ENCODE measurements around the gene REEP1. TPM values are rescaled to one million over a fixed set of nuclear protein-coding genes. Genes with fewer than 3 reads are reported as not detected.

REEP1 gene
- total and polyA plus RNA-seq, 2 of the 4 experiments (the other 2 are of a cell fraction): under 0.01 to 0.03 TPM

DNA sequence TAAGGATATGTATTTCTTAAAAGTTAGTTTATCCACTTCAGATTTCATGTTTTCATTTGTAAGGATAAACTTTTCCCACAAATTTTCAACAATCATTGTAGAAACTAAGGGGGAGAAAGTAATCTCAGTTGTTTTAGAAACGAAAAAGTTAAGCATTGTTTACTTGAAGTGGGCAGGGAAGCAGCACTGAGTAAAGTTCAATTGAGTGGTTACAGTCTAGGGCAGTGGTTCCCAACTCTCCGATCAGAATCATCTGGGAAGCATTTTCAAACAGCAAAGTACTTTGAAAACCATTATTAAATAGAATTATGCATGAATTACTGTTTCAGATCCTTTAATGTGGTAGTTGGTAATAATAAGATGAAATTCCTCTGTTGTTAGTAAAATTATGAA, 125.6 kb downstream of the REEP1 start:
- Histone ChIP-seq H3K14ac (replicated peaks; ENCODE audit: low read depth, low read length) (no peak overlapping the region), H3K4me1 (ENCODE audit: control insufficient read depth, insufficient read depth, low read length) (no peaks in the 10 kb centered on the region; the same call in 1 of the 2 replicates), H3K18ac (ENCODE audit: low read depth, low read length) (no peak overlapping the region), H3K27ac (ENCODE audit: insufficient read depth, low read length) (no peak overlapping the region), H3K4me2 (ENCODE audit: low read depth, low read length) (no peak overlapping the region), H3K4ac (ENCODE audit: low read depth, low read length) (no peak overlapping the region), H3K23ac (ENCODE audit: low read depth, low read length) (no peak overlapping the region), H3K79me1 (ENCODE audit: low read depth in 1 of 2, low read length in 2 of 2) (no peaks in the 10 kb centered on the region; a peak in 1 of 4 replicates), H4K5ac (ENCODE audit: low read depth, low read length) (no peak overlapping the region), H3K9me1 (ENCODE audit: insufficient read depth, low read length) (no peaks in the 10 kb centered on the region), H2BK20ac (ENCODE audit: low read depth, low read length) (no peak overlapping the region), H3K4me3 (ENCODE audit: insufficient read depth, low read depth, low read length) (no peak overlapping the region), H3K27me3 (ENCODE audit: control insufficient read depth, insufficient read depth, low read length) (no peaks in the 10 kb centered on the region), H4K20me1 (ENCODE audit: insufficient read depth, low read length) (no peaks in the 10 kb centered on the region), H2BK5ac (ENCODE audit: low read depth, low read length, poor library complexity, severe bottlenecking) (no peak overlapping the region), H3K9me3 (ENCODE audit: control insufficient read depth, insufficient read depth, low read length) (no peaks in the 10 kb centered on the region), H2BK15ac (ENCODE audit: low read depth, low read length) (no peak overlapping the region), H3K9ac (ENCODE audit: low read depth, low read length) (no peak overlapping the region), H3K56ac (ENCODE audit: extremely low read depth, insufficient read depth, low read length) (no peak overlapping the region), H2AK5ac (ENCODE audit: low read depth, low read length) (no peak overlapping the region), H2AK9ac (replicated peaks; ENCODE audit: low read depth, low read length, poor library complexity) (no peak overlapping the region), H4K8ac (ENCODE audit: low read depth in 2 of 2, low read length in 2 of 2) (no peak overlapping the region), H2AFZ (replicated peaks; ENCODE audit: low read length, poor library complexity) (no peak overlapping the region), H3K36me3 (ENCODE audit: control insufficient read depth, insufficient read depth, low read length) (peaks cover 28% of the 10 kb centered on the region), H2BK120ac (ENCODE audit: low read depth, low read length) (no peak overlapping the region), H4K91ac (ENCODE audit: insufficient read depth, low read depth, low read length) (no peak overlapping the region)
- in situ Hi-C loops (cut with MboI; ENCODE audit: low sequenced_read_pairs) (no loop called here), intact Hi-C loops (cut with micrococcal nuclease) (no loop called here), dilution Hi-C loops (cut with HindIII; ENCODE audit: low sequenced_read_pairs, unreplicated experiment) (no loop called here)
- TF ChIP-seq CEBPB (IDR thresholded peaks at IDR 0.05; ENCODE audit: low read depth, low read length) (no peak), MAZ (IDR thresholded peaks at IDR 0.05; ENCODE audit: borderline replicate concordance, low read depth, low read length) (no peak), POLR2A (IDR thresholded peaks at IDR 0.05; ENCODE audit: low read depth, low read length) (no peak), MXI1 (IDR thresholded peaks at IDR 0.05; ENCODE audit: borderline replicate concordance, low read depth, low read length) (no peak), MAFK (IDR thresholded peaks at IDR 0.05; ENCODE audit: low read depth, low read length) (no peak), RCOR1 (IDR thresholded peaks at IDR 0.05; ENCODE audit: insufficient replicate concordance, low read length) (no peak)
- TF ChIP-seq, protein P1, sequence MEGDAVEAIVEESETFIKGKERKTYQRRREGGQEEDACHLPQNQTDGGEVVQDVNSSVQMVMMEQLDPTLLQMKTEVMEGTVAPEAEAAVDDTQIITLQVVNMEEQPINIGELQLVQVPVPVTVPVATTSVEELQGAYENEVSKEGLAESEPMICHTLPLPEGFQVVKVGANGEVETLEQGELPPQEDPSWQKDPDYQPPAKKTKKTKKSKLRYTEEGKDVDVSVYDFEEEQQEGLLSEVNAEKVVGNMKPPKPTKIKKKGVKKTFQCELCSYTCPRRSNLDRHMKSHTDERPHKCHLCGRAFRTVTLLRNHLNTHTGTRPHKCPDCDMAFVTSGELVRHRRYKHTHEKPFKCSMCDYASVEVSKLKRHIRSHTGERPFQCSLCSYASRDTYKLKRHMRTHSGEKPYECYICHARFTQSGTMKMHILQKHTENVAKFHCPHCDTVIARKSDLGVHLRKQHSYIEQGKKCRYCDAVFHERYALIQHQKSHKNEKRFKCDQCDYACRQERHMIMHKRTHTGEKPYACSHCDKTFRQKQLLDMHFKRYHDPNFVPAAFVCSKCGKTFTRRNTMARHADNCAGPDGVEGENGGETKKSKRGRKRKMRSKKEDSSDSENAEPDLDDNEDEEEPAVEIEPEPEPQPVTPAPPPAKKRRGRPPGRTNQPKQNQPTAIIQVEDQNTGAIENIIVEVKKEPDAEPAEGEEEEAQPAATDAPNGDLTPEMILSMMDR (conservative IDR thresholded peaks at IDR 0.05; ENCODE audit: low read depth, low read length): no peak
- BruUV-seq (replicated peaks): TSS peak; percentile 68
- DNase-seq: no peak
- CTCF ChIA-PET: no interaction called here
- POLR2A ChIA-PET (ENCODE audit: unreplicated experiment): no interaction called here
- no peak for ATAC-seq (ENCODE audit: low read depth)
- no CpG with 5 or more reads among the region's 2 CpGs for WGBS, 2 experiments (ENCODE audit: extremely low coverage in 2 of 2, insufficient read length in 1 of 2)

All from IMR-90 (cell line).